Stimulated activated naive B cell treated with anti-CD40 and anti-IgM and Interleukin-4, amounts not matched to agents 10 μg/mL and 1 μg/mL and 100 μg/mL, for 72 hours (primary cell): ENCODE measurements around the gene ARHGEF9.
"Not testable (repeated sequence)": the region's sequence is repeated elsewhere in the genome, so short reads cannot be mapped to it uniquely, and the experiment has no call there.

Source experiments
- ATAC-seq, 2 donors: fragments of 150-1000 bp; cut with Tn5 transposase; replicated peaks; 2 replicates each; pipeline ENCODE4 v1.10.0; 2021; ENCODE audit warnings: moderate library complexity in 1 of 2
- DNase-seq: peaks from one replicate; pipeline ENCODE4 v3.0.0; 2021
- H3K27ac Mint-ChIP-seq: one replicate; pipeline ENCODE4 v1.8.0; 2022; ENCODE audit warnings: mild to moderate bottlenecking, mixed read lengths
- H3K27me3 Mint-ChIP-seq, 2 donors: one replicate each; pipeline ENCODE4 v1.8.0; 2022; ENCODE audit warnings: mixed read lengths in 2 of 2
- H3K36me3 Mint-ChIP-seq, 2 donors: one replicate each; pipeline ENCODE4 v1.8.0; 2022; ENCODE audit warnings: mixed read lengths in 2 of 2, mild to moderate bottlenecking in 1 of 2
- H3K4me1 Mint-ChIP-seq, 2 donors: one replicate each; pipeline ENCODE4 v1.8.0; 2022; ENCODE audit warnings: mixed read lengths in 2 of 2, mild to moderate bottlenecking in 1 of 2
- H3K4me3 Mint-ChIP-seq, 2 donors: one replicate each; pipeline ENCODE4 v1.8.0; 2022; ENCODE audit warnings: mild to moderate bottlenecking in 2 of 2, mixed read lengths in 2 of 2, moderate library complexity in 1 of 2
- H3K9me3 Mint-ChIP-seq, 2 donors: one replicate each; pipeline ENCODE4 v1.8.0; 2022; ENCODE audit warnings: mixed read lengths in 2 of 2, mild to moderate bottlenecking in 1 of 2

The ARHGEF9 gene

DNA sequence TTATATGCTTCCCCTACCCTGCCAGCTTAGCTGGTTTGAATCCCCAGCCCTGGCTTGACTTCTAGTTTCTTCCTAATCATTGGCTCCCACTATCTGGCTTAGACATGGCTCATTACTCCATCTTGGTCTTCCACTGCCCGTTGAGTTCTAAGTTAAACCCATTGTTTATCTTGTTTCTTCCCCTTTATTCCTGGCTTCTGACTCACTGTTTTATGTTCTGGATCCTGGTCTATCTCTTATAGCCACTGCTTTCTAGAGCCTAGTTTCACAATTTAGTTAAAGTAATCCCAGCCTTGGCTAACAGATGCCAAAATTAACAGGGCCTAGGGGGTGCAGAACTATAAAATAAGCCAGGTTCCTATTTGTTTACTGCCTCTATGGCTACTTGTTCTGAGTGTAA is 120.9 kb downstream of the ARHGEF9 start:
- peaks cover 14 to 16% of the 10 kb centered on the region in 2 donors for H3K36me3 Mint-ChIP-seq
- H3K27me3 Mint-ChIP-seq, result no peaks in the 10 kb centered on the region
- ATAC-seq (no peak), DNase-seq (no peak)
- H3K4me1 Mint-ChIP-seq, result no peaks in the 10 kb centered on the region
- no peaks in the 10 kb centered on the region for H3K9me3 Mint-ChIP-seq
- no peak overlapping the region for H3K4me3 Mint-ChIP-seq
- no peak overlapping the region for H3K27ac Mint-ChIP-seq

- no peaks in the 10 kb centered on the region for H3K27me3 Mint-ChIP-seq
- peaks cover 13 to 16% of the 10 kb centered on the region in 2 donors for H3K36me3 Mint-ChIP-seq
- no peaks in the 10 kb centered on the region for H3K9me3 Mint-ChIP-seq
- H3K4me3 Mint-ChIP-seq, result no peak overlapping the region
- no peak for ATAC-seq
- DNase-seq, result no peak
- no peak overlapping the region for H3K27ac Mint-ChIP-seq
- no peaks in the 10 kb centered on the region for H3K4me1 Mint-ChIP-seq
Measured at GRCh38 chrX:63661676-63662075, 123.3 kb downstream of the ARHGEF9 start.

DNA sequence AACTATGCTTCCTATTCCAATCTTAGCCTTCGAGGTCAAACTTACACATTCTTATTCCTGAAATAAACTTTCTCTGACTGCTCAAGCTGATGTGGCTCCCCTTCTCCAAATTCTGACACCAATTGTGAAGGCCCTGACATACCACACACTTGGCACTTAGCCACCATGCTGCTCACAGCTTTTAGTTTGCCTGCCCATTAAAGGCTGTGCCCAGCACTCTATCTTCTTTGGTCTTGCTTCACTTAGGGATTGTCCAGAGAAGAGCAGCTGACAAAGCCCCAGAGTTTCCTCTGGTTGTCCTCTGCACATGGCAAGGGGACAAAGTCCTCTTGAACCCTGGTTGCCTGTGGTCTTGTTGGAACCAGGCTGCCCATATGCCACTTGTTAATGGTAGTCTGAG is 126.1 kb downstream of the ARHGEF9 start:
- no peak for ATAC-seq
- Mint-ChIP-seq H3K4me1 (no peaks in the 10 kb centered on the region), H3K36me3 (peaks cover 13 to 14% of the 10 kb centered on the region in 2 donors), H3K9me3 (no peaks in the 10 kb centered on the region), H3K4me3 (no peak overlapping the region), H3K27me3 (no peaks in the 10 kb centered on the region), H3K27ac (peak overlapping the region; percentile 44)
- no peak for DNase-seq

DNA sequence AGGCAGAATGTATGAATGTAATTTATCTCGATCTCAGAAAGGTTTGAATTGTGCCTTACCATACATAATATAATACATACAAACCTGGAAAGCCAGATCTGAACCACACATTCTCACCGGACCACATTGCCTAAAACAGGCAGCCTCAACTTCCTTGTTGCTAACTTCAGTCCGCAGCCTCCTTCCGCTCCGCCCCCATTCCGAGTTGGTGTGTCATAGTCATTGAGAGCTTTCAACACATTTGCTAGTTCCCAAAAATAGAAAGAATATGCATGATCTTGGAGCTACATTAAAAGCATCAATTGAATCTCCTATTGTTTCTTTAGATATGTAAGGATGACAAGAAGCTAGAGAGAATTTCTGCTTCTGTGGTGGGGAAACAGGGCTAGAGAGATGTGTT is 127.2 kb downstream of the ARHGEF9 start:
- Mint-ChIP-seq H3K36me3 (peaks cover 16 to 18% of the 10 kb centered on the region in 2 donors), H3K4me3 (no peak overlapping the region), H3K9me3 (peaks cover 0 to 2% of the 10 kb centered on the region in 2 donors), H3K27ac (no peak overlapping the region), H3K4me1 (no peaks in the 10 kb centered on the region), H3K27me3 (no peaks in the 10 kb centered on the region)
- no peak for ATAC-seq
- DNase-seq, result no peak

DNA sequence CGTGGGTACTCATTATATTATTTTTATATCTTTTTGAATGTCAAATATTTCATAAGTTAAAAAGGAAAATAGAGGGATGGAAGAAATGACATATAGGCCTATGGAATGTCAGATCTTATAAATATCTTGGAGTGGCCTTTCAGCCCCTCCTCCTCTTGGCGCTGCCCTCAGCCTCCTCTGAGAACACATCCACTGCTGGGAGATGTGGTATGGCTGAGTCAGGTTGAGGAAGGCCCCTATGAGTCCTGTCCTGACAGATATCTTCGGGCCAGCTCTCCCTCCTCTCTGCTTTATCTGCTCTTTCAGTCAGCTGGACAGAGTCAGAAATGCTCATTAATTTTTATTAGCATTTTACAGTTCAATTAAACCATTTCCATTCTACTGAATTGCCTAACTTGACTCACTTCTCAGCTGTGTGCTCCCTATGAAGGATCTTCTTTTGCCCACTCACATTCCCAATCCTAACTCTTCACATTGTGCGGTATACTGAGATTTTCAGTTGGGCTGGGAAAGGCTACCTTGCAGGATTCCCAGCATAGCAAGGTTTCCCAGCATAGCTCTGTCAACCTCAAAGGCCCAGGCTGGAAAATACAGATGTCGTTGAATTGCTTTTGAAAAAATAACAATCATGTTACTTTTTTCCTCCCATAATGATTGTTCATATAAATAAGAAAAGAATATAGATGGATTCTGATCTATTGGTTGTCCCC is 128.0 kb downstream of the ARHGEF9 start:
- Mint-ChIP-seq H3K36me3 (peaks cover 20 to 22% of the 10 kb centered on the region in 2 donors), H3K4me1 (no peaks in the 10 kb centered on the region)
- ATAC-seq, result no peak

DNA sequence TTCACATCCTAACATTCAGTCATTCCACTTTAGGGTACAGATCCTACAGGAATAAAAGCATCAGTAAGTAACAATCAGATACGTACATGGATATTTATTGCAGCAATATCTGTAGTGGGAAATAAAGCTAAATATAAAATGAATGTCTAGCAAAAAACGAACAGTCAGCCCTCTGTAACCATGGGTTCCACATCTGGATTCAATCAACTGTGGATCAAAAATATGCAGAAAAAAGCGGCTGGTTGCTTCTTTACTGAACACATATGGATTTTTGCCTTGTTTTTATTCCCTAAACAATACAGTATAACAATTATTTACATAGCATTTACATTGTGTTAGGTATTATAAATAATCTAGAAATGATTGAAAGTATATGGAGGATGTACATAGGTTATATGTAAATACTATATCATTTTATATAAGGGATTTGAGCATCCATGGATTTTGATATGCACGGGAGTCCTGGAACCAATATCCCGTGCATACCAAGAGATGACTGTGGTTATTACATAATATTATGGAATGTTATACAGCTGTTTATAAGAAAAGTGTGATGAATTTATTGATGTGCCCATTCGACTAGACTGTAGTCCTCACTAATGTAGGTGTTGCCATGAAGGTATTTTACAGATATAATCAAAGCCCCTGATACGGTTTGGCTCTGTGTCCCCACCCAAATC is 132.8 kb downstream of the ARHGEF9 start:
- DNase-seq (no peak), ATAC-seq (no peak)
- H3K27ac Mint-ChIP-seq, result no peak overlapping the region
- H3K36me3 Mint-ChIP-seq, result peaks cover 30 to 35% of the 10 kb centered on the region in 2 donors
- H3K27me3 Mint-ChIP-seq, result no peaks in the 10 kb centered on the region
- no peak overlapping the region for H3K4me3 Mint-ChIP-seq
- peaks cover 0 to 2% of the 10 kb centered on the region in 2 donors for H3K9me3 Mint-ChIP-seq
- no peaks in the 10 kb centered on the region for H3K4me1 Mint-ChIP-seq

More for the DNA sequence above, 128.0 kb downstream of the ARHGEF9 start:
- Mint-ChIP-seq H3K27me3 (no peaks in the 10 kb centered on the region), H3K4me3 (no peak overlapping the region), H3K27ac (no peak overlapping the region), H3K9me3 (peaks cover 0 to 2% of the 10 kb centered on the region in 2 donors)
- DNase-seq, result no peak

- not testable (repeated sequence) for H3K27ac Mint-ChIP-seq, H3K4me1 Mint-ChIP-seq, DNase-seq, H3K9me3 Mint-ChIP-seq, H3K4me3 Mint-ChIP-seq, H3K27me3 Mint-ChIP-seq, ATAC-seq
- H3K36me3 Mint-ChIP-seq, result peaks cover 19 to 36% of the 10 kb centered on the region in 2 donors
Measured at GRCh38 chrX:63645748-63646147, 139.3 kb downstream of the ARHGEF9 start.

DNA sequence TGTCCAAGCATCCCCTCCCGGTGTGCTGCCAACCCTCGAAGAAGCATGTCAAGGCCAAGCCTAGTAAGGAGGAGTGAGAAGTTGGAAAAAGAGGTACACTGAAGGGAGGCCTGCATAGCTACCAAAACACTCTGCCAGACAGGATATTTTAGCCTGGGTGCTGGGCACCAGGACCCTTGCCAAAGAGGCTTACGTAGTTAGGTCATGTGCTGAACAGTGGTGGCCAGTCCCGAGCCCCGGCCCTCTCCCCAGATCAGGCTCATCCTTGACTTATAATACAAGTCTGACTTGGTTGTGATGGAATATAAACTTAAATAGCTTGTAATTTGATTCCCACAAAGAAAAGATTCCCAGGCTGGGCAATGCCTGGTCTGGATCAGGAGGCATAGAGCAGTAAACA is 149.3 kb downstream of the ARHGEF9 start:
- ATAC-seq, result no peak

DNA sequence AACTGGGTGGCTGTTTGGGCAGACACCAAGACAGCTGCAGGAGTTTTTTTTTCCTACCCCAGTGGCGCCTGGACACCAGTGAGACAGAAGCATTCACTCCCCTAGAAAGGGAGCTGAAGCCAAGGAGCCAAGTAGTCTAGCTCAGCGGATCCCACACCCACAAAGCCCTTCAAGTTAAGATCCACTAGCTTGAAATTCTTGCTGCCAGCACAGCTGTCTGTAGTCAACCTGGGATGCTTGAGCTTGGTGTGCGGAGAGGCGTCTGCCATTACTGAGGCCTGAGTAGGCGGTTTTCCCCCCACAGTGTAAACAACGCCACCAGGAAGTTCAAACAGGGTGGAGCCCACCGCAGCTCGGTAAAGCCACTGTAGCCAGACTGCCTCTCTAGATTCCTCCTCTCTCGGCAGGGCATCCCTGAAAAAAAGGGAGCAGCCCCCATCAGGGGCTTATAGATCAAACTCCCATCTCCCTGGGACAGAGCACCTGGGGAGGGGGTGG is 171.4 kb downstream of the ARHGEF9 start:
- no peak overlapping the region for H3K4me3 Mint-ChIP-seq
- no peak for ATAC-seq
- peaks cover 0 to 6% of the 10 kb centered on the region in 2 donors for H3K9me3 Mint-ChIP-seq
- H3K36me3 Mint-ChIP-seq, result no peaks in the 10 kb centered on the region
- H3K4me1 Mint-ChIP-seq, result no peaks in the 10 kb centered on the region
- no peak overlapping the region for H3K27ac Mint-ChIP-seq
- H3K27me3 Mint-ChIP-seq, result no peaks in the 10 kb centered on the region
- no peak for DNase-seq

More for the DNA sequence above, 149.3 kb downstream of the ARHGEF9 start:
- H3K27ac Mint-ChIP-seq, result no peak overlapping the region
- H3K27me3 Mint-ChIP-seq, result no peaks in the 10 kb centered on the region
- H3K4me1 Mint-ChIP-seq, result peaks cover 0 to 5% of the 10 kb centered on the region in 2 donors
- peaks cover 27 to 54% of the 10 kb centered on the region in 2 donors for H3K36me3 Mint-ChIP-seq
- H3K9me3 Mint-ChIP-seq, result peaks cover 5 to 19% of the 10 kb centered on the region in 2 donors
- H3K4me3 Mint-ChIP-seq, result no peak overlapping the region
- DNase-seq, result no peak

DNA sequence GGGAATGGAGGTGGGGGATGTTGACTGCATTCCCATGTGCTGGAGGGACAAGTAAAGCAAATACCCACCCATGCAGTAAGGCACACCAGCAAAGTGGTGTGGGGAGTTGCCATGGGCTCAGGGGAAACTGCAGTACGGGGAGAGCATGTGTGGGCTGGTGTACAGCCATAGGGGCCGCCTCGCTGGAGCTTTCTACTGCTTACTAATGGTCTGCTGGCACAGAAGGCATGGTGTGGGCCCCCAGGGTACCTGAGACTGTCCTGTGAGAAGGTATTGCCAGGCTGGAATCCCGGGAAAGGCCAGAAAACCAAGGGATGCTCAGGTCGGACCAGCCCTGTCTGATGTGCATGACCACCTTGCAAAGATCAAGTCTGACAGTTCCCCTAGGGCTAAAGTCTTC is 199.1 kb downstream of the ARHGEF9 start:
- Mint-ChIP-seq H3K27ac (no peak overlapping the region), H3K27me3 (no peaks in the 10 kb centered on the region), H3K9me3 (peaks cover 0 to 4% of the 10 kb centered on the region in 2 donors), H3K4me3 (no peak overlapping the region), H3K4me1 (no peaks in the 10 kb centered on the region), H3K36me3 (no peaks in the 10 kb centered on the region)
- ATAC-seq (no peak), DNase-seq (no peak)
